Retinal pigment epithelial cell (primary cell): ENCODE results near the gene TMEM181.

Experiments
- DNase-seq: peaks from one replicate; pipeline ENCODE4 v3.0.0-alpha.2; 2010; ENCODE audit warnings: low read depth
- H3K4me3 ChIP-seq: 2 replicates; pipeline ENCODE4 v1.5.1; 2011; ENCODE audit warnings: mild to moderate bottlenecking, low read length, control low read depth, moderate library complexity
- TF ChIP-seq, protein P1 (sequence below): conservative IDR thresholded peaks from 2 replicates; pipeline ENCODE4 v1.5.1; 2011; ENCODE audit warnings: low read depth, low read length, control low read depth, inconsistent platforms

Gene TMEM181

GRCh38 chr6:158528826-158529225 is 31.1 kb upstream of the TMEM181 start:
- TF ChIP-seq, protein P1, sequence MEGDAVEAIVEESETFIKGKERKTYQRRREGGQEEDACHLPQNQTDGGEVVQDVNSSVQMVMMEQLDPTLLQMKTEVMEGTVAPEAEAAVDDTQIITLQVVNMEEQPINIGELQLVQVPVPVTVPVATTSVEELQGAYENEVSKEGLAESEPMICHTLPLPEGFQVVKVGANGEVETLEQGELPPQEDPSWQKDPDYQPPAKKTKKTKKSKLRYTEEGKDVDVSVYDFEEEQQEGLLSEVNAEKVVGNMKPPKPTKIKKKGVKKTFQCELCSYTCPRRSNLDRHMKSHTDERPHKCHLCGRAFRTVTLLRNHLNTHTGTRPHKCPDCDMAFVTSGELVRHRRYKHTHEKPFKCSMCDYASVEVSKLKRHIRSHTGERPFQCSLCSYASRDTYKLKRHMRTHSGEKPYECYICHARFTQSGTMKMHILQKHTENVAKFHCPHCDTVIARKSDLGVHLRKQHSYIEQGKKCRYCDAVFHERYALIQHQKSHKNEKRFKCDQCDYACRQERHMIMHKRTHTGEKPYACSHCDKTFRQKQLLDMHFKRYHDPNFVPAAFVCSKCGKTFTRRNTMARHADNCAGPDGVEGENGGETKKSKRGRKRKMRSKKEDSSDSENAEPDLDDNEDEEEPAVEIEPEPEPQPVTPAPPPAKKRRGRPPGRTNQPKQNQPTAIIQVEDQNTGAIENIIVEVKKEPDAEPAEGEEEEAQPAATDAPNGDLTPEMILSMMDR: no peak
- DNase-seq: no peak
- H3K4me3 ChIP-seq: no peak overlapping the region

GRCh38 chr6:158529629-158530028 is 30.3 kb upstream of the TMEM181 start:
- H3K4me3 ChIP-seq: no peak overlapping the region
- TF ChIP-seq, protein P1: no peak
- no peak for DNase-seq

DNA sequence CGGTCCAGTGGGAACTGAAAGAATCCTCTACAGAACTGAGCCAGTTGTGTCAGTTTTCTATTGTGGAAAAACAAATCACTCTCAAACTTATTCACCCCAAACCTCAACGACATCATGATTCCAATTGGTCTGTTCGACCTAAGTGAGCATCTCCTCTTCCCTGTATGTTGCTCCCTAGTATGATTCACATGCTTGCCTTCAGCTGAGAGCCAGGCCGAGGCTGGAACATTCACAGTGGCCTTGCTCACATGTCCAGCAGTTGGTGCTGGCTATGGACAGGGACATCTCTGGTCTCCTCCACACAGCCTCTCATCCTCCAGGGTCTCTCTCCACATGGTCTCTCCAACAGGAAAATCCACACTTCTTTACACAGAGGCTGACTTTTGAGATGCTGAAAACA is 28.3 kb upstream of the TMEM181 start:
- no peak overlapping the region for H3K4me3 ChIP-seq
- DNase-seq: no peak
- TF ChIP-seq, protein P1: no peak

- no peak overlapping the region for H3K4me3 ChIP-seq
- TF ChIP-seq, protein P1: no peak
- DNase-seq: no peak
These were observed 27.9 kb upstream of the TMEM181 start for GRCh38 chr6:158531970-158532369.

DNA sequence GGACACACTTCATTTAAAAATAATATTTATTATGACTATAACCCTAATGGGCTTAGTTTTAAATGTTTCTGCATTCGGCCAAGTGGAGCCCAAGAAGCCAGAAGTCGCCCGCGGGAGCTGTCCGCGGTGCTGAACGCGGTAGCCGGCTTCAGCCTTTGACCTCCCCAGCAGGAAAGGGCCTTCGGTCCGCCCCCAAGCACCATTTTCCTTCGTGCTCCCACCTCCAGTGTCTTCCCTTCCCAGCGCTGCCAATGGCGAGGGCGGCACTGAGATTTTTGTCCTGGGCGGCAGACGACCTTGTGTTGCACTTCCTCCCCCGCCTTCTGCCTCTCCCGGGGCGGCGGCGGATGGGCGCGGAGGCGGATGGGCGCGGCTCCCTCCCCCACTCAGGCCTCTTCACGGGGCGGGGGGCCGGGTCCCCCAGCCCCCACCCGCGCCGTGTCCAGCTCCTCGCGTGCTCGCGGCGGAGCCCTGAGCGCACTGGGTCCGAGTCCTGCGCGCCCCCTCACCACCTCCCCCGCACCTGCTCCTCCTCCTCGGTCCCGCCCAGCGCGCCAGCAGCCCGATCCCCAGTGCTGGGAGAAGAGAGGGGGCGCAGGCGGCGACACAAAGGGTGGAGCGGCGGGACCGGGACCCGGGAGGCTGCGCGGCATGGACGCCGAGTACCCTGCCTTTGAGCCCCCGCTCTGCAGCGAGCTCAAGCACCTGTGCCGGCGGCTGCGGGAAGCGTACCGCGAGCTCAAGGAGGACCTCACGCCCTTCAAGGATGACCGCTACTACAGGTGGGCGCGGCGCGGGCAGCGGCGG is 23.6 kb upstream of the TMEM181 start:
- TF ChIP-seq, protein P1: no peak
- peak overlapping the region; percentile 64 for H3K4me3 ChIP-seq
- DNase-seq: peak; percentile 44

DNA sequence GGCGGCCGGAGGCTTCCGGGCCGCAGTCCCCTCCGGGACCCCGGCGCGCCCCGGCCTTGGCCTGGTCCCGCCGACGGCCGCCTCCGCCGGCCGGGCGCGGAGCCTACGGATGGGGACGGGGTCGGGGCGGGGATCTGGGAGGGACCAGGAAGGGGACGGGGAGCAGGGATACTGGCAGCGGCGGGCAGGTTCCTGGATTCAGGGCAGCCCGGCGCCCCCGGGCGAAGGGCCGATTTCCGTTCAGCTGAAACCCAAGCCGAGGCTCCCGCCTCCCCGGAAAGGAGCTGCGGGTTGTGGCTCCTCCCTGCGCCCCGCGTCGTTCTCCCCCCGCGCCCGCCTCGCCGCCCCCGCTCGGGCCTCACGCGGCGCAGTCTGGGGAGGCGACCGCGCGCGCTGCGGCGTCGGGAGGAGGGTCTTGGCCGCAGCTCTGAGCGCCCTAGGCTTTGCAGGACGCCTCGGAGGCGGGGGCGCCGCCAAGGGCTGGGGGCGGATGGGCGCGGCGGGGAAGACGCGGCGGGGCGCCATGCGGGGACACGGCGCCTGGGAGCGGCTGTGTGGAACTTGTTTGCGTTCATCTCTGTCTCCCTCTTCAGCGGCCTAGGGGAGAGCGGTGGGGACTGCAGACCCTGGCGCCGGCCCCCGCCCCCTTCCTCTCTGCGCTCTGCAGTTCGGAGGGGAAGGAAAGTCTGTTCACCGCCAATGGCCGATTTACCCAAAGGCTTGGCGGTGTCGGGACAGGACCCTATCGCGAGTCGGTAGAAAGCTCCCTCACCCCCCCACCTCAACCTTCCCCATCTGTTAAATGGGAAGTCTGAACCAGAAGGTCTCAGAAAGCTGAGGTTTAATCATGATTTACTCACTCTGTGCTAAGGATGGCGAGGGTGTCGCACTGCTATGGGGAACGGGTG is 22.7 kb upstream of the TMEM181 start:
- DNase-seq: no peak
- TF ChIP-seq, protein P1: no peak
- peak overlapping the region; percentile 64 for H3K4me3 ChIP-seq
